MCF 10A (cell line): ENCODE results near the gene CCDC136. TPM values are rescaled to one million over a fixed set of nuclear protein-coding genes. Genes with fewer than 3 reads are reported as not detected.

ENCODE experiments used
- BruUV-seq: library from RNA; stranded (reverse); fragments of 400-500 nt; replicated peaks from 2 replicates; lab custom pipeline; 2021; lab: Mats Ljungman, UMichigan
- CTCF ChIA-PET: fragments of 300-600 bp; sonication (Branson Sonifier 250); formaldehyde crosslinking; extraction: SDS; loops from one replicate; lab custom pipeline; 2021; ENCODE audit warnings: antibody characterized with exemption, inconsistent platforms; lab: Yijun Ruan, JAX
- POLR2A ChIA-PET: fragments of 300-600, 350-650 bp; sonication (Branson Sonifier 250); formaldehyde crosslinking; extraction: SDS; loops from one replicate; lab custom pipeline; 2020; ENCODE audit warnings: antibody characterized with exemption, inconsistent platforms; lab: Yijun Ruan, JAX
- DNase-seq: peaks from one replicate; pipeline ENCODE4 v3.0.0-alpha.2; 2018; ENCODE audit not compliant: unreplicated experiment
- H3K27ac Mint-ChIP-seq: one replicate; pipeline ENCODE4 v1.8.0; 2022; ENCODE audit warnings: mild to moderate bottlenecking, low read depth, mixed read lengths; ENCODE audit not compliant: unreplicated experiment
- H3K27me3 Mint-ChIP-seq: one replicate; pipeline ENCODE4 v1.8.0; 2022; ENCODE audit warnings: mixed read lengths; ENCODE audit not compliant: insufficient read depth, unreplicated experiment
- H3K36me3 Mint-ChIP-seq: one replicate; pipeline ENCODE4 v1.8.0; 2022; ENCODE audit warnings: mild to moderate bottlenecking, moderate library complexity, mixed read lengths; ENCODE audit not compliant: insufficient read depth, unreplicated experiment
- H3K4me1 Mint-ChIP-seq: one replicate; pipeline ENCODE4 v1.8.0; 2022; ENCODE audit warnings: mixed read lengths; ENCODE audit not compliant: insufficient read depth, unreplicated experiment
- H3K4me3 Mint-ChIP-seq: one replicate; pipeline ENCODE4 v1.8.0; 2022; ENCODE audit warnings: mild to moderate bottlenecking, moderate library complexity, mixed read lengths; ENCODE audit not compliant: unreplicated experiment
- H3K9me3 Mint-ChIP-seq: one replicate; pipeline ENCODE4 v1.8.0; 2022; ENCODE audit warnings: mixed read lengths; ENCODE audit not compliant: unreplicated experiment
- CTCF ChIP-seq: fragments of 200-600 bp; IDR thresholded peaks from one replicate; pipeline ENCODE4 v1.8.0; 2022; ENCODE audit warnings: antibody characterized with exemption, mild to moderate bottlenecking; ENCODE audit not compliant: unreplicated experiment
- intact Hi-C: fragments of 100-400 bp; cut with micrococcal nuclease; formaldehyde crosslinking; loops from 2 replicates; pipeline ENCODE4 v1.14.1; 2022
- total RNA-seq: library from RNA; stranded (reverse); gene quantifications from 2 replicates; pipeline ENCODE4 v1.2.3, GENCODE V29; 2022

Gene CCDC136
- total RNA-seq, 1 experiment from 2014 or later, result 3.5 TPM

- Mint-ChIP-seq H3K36me3 (no peaks in the 10 kb centered on the region), H3K27me3 (peaks cover 45% of the 10 kb centered on the region), H3K4me1 (no peaks in the 10 kb centered on the region), H3K4me3 (no peak overlapping the region), H3K27ac (no peak overlapping the region), H3K9me3 (no peaks in the 10 kb centered on the region)
- CTCF ChIA-PET, result no interaction called here
- no peak for TF ChIP-seq CTCF
- no TSS peak for BruUV-seq
- intact Hi-C loops, result no loop called here
- POLR2A ChIA-PET, result no interaction called here
- DNase-seq, result no peak
Observed at GRCh38 chr7:128853799-128854198, 62.0 kb downstream of the CCDC136 start.

GRCh38 chr7:128854396-128854795 is 62.6 kb downstream of the CCDC136 start:
- Mint-ChIP-seq H3K4me1 (no peaks in the 10 kb centered on the region), H3K27ac (no peak overlapping the region), H3K27me3 (peaks cover 45% of the 10 kb centered on the region), H3K36me3 (no peaks in the 10 kb centered on the region), H3K9me3 (no peaks in the 10 kb centered on the region), H3K4me3 (no peak overlapping the region)
- CTCF ChIA-PET, result no interaction called here
- POLR2A ChIA-PET, result no interaction called here
- intact Hi-C loops, result no loop called here
- BruUV-seq, result no TSS peak
- no peak for TF ChIP-seq CTCF
- DNase-seq, result no peak

- TF ChIP-seq CTCF, result no peak
- Mint-ChIP-seq H3K4me1 (no peaks in the 10 kb centered on the region), H3K9me3 (no peaks in the 10 kb centered on the region), H3K27me3 (peaks cover 35% of the 10 kb centered on the region), H3K36me3 (no peaks in the 10 kb centered on the region), H3K4me3 (no peak overlapping the region), H3K27ac (no peak overlapping the region)
- intact Hi-C loops, result no loop called here
- ChIA-PET CTCF (no interaction called here), POLR2A (no interaction called here)
- no peak for DNase-seq
- BruUV-seq, result no TSS peak
Observed at GRCh38 chr7:128855559-128855958, 63.8 kb downstream of the CCDC136 start.

GRCh38 chr7:128856001-128856718 is 64.4 kb downstream of the CCDC136 start:
- intact Hi-C loops, result no loop called here
- POLR2A ChIA-PET, result interaction anchor here (0.6 kb wide), 1 partner anchor 21 kb away, joined by 3 read pairs; no protein-coding TSS in a partner anchor
- Mint-ChIP-seq H3K36me3 (no peaks in the 10 kb centered on the region), H3K27me3 (peaks cover 35% of the 10 kb centered on the region), H3K4me1 (no peaks in the 10 kb centered on the region), H3K27ac (no peak overlapping the region), H3K9me3 (no peaks in the 10 kb centered on the region), H3K4me3 (no peak overlapping the region)
- no TSS peak for BruUV-seq
- no peak for TF ChIP-seq CTCF
- CTCF ChIA-PET, result interaction anchor here (0.7 kb wide), 1 partner anchor 20 kb away, joined by 4 read pairs; no protein-coding TSS in a partner anchor
- no peak for DNase-seq
